ENCODE results near the gene ALDH3A2.

ALDH3A2 gene

DNA sequence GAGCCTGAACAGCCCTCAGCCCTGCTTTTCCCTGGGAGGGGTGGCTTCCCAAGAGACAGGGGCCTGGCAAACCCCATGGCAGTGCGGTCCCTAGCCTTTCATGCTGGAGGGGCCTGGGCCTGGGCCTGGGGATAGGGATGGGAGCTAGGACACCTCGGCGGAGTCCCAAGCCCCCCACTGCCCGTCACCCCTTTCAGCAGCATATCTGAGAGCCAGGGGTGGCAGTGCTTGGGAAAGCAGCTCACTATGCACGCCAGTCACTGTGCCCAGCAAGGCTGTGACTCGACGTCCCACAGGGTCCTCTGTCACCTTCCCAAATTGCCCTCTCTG, 68.4 kb downstream of the ALDH3A2 start:
- DNase-seq = no peak

DNA sequence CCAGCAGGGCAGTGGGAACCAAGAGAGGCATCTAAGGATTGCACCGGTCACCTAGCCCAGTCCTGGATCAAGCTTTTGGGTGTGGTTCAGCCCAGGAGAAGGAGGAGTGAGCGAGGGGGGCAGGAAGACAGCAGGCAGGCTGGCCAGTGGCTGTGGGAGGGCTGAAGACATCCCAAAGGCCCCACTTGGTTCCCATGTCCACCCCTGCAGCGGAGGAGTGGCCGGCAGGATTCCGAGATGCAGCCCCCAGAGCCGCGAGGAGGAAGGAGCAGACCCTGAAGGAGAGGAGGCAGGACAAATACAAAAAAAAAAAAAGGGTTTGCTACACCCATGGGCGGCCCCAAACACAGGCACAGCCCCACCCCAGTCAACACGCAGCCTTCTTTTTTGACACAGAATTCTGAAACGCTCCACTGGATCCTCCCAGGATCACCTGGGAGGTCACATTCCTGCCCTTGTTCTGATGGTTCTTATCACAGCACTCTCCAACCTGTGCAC, 68.9 kb downstream of the ALDH3A2 start:
- DNase-seq = no peak

DNA sequence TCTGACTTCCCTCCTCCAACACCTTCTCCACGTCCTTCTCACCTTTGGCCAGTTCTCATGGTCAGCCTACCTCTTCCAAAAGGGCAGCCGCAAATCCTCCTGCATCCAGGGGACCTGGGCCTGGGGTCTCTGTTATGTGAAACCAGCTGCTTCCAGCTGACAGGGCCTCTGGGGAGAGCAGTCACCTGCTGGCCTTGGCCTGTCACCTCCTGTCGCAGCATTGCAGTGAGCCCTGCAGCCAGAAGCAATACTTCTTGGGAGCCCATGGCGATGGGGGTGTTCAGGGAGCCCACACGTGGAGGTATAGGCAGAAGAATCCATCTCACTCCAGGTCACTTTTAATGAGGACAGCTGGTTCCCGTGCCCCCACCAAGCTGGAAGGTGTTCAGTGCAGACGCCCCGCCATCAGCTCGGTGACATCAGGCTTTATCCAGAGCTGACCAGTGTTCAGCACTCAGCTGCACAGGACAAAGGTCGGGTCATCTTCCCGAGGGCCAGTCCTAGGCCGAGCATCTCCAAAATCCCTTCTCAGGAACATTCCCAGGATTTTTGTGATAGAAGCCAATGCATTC, 69.6 kb downstream of the ALDH3A2 start:
- no peak for DNase-seq

DNA sequence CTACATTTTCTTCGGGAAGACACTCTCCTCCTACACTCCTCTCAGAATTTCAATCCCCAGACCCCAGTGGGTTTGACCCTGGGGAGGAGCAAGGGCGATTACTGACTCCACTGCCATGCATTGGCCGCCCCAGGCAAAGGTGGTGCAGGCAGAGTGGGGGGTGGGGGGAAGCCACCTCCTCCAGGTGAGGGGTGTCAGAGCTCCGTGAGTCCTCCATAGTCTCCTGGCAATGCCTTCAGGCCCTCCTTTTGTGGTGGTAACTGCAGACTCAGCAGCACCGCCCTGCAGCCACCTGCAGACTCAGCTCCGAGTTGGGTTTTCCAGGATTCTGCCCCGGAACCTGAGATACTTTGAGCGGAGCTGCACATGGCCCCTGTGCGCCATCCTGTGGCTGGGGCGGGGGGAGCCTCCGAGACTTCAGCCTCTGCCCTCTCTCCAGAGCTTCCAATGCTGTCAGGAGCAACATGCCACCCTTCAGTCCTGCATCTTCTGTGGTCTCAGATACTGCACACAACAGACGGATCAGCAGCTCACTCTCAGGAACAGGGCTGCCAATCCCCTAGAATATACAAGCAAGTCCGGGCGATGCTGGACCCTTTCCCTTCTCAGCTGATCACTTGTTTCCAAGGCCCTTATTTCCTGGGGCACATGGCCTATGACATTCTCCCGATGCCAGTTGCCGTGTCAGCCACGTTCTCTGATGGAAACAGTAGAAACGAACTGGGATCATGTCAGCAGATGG, 70.2 kb downstream of the ALDH3A2 start:
- DNase-seq = no peak

DNA sequence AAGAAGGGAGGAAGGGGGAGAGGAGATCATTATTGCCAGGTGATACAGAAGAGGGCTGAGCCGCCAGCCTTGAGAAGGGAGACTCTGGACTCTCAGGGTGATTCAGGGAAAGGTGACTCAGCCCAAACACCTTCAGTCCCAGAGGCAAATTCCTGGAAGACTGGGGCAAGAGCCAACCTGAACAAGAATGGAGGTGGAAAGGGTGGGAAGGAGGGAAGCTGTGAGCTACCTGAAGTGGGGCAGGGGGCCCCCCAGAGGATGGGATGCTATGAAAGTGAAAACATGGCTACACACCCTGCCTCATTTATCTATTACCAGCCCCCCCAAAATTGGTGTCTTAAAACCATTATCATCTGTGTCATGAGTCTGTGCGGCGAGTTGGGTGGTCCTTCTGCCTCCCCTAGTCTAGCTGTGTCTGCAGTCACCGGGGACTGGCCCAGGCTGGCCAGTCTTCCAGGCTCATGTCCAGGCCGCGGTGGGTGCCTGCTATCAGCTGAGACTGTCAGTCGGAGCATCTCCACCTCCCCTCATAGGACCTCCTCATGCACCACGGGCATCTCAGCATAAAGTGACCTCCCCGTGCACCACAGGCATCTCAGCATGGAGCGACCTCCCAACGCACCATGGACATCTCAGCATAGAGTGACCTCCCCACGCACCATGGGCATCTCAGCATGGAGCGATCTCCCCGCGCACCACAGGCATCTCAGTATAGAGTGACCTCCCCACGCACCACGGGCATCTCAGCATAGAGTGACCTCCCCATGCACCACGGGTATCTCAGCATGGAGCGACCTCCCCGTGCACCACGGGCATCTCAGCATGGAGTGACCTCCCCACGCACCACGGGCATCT, 71.0 kb downstream of the ALDH3A2 start:
- no peak for DNase-seq

DNA sequence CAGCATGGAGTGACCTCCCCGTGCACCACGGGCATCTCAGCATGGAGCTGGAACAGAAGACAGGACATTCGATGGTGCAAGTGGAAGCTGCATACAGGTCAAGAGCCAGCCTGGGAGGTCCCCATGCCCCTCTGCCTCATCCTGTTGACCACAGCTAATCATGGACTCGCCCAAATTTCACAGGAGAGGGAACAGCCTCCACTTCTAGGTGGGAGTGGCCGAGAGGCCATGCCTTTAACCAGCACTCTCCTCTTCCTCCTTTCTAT, 71.6 kb downstream of the ALDH3A2 start:
- DNase-seq = no peak

DNA sequence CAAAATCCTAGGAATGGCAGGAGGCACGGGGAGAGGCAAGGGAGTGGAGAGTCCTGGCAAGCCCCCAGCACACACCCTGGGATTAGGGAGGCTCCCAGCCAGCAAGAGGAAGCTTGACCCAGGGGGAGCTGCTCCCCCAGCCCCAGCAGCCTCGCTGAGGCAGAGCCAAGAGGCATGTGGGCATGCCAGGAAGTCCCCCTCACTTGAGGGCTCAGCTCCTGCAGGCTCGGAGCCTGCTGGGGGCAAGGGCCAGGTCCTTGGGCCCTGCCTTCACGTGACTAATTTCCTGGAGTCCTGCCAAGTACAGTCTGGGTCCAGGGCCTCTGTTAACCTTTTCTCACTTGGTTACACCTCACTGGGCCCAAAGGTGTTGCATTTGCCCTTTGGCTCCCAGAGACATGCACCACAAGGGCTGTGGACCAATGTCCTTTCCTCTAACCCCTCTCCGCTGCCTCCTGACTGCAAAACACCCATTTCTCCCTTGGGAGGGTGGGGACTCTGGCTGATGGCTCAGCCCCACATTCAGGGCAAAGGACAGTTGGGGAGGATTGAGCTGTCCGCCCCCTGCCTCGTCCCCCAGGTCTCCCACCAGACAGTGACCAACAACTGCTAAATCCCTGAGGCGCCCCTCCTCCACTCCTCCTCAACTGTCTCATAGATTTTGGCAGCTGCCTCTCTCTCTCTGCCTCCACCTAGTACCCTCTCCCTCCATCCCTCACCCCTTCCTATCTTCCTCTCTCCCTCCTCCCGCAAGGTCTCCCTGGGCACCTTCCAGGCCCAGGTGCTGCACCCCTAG, 72.3 kb downstream of the ALDH3A2 start:
- DNase-seq = no peak

DNA sequence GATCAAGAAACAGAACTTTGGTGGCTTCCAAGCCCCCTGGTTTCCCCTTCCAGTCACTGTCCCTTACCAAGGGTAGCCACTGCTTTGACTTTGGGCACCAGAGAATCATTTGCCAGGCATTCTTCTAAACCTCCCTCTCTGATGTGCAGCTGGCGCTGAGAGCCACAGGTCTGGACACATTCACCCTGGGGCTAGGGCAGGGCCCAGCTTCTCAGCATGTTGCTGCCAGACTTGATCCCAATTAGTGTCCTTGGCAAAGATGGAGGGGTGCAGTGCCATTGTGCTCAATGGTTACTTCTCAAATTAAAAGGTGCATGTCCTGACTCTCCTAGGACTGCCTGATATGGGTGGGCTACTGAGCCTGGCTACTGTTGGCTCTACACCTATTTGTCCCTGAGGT, 75.4 kb downstream of the ALDH3A2 start:
- DNase-seq = no peak

DNA sequence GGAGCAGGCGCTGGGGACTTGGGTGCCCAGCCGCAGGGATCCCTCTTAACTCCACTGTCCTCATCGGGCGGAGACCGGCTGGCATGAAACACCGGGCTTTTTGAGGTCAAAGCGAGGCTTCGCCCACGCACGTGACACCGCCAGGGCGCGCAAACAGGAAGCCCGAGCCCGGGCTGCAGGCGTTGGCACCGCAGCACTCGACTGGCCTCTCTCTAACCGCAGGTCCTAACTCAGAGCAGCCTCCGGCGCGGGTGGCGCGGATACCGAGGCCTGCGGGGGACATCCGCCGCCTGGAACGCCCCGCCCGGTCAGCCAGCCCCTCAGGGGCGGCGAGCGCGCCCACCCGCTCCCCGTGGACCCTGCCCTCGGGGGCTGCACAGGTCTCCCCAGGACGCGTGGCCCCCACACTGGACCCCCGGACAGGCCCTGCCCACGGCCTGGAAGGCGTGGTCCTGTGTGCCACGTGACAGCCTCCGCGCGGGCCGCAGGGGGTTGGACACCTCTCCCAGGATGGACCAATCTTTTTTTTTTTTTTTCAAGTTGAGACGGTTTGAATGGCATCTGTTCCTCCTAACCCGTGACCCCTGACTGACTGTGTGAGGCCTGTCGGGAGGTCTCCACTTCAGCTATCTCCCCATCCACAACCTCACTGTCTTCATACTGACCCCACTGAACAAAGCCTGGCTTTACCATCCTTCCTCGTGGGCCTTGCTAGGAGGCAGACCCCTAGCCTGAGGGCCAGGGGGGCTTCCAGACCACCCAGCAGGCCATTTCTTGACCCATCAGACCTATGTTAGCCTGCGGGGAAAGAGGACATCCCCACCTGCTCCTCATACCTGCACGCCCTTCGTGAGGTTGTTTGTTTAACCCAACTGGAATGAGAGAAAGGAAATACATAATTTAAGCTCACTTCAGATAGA, 76.2 kb downstream of the ALDH3A2 start:
- no peak for DNase-seq

DNA sequence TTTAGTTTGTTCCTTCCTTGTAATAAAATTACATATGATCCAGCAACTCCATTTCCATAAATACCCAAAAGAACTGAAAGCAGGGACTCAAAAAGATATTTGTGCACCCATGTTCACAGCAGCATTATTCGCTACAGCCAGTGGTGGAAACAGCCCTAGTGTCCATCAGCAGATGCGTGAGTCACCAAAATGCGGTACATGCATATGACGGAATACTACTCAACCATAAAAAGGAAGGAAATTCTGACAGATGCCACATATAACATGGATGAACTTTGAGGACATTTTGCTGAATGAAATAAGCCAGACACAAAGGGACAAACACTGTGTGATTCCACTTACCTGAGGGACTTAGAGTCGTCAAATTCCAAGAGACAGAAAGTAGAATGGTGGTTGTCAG, 76.9 kb downstream of the ALDH3A2 start:
- no peak for DNase-seq

DNA sequence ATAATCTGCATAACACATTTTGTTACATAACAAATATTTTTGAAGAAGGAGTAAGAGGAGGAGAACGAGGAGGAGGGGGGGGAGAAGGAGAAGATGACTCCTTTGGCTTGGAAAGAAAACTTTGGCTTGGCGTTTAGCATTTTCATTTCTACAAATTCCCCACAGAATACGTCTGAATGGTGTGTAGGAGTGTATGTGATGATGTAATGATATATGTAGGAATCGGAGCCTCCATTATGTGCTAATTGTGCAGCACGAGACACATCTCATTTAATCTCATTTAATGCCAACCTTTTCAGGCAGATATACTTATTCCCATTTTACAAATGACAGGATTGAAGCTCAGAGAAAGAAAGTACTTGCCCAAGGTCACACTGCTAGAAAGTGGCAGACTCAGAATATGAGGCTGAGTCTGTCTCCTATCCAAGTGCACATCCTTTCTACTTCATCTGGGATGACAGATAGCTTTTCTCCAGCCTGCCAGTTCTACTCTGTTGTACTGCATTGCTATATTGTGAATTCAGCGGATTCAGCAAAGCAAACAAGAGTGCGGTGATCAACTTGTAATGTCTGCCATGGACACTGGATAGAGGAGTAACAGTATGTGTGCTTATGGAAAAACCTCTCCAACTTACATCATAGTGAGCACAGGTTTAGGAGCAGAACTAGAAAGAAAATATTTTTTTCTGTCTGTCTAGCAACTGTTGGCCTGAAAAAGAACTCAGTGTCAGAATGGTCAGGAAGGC, 78.3 kb downstream of the ALDH3A2 start:
- no peak for DNase-seq

Data from NCI-H1436 (cell line).